ENCODE measurements around the gene ZC3H12A. TPM values are rescaled to one million over a fixed set of nuclear protein-coding genes. Genes with fewer than 3 reads are reported as not detected.

The ZC3H12A gene
- total and polyA plus RNA-seq, 2 of the 8 experiments (the other 6 are each of a cell fraction or from before 2014, with no cell fraction given), result 7.4 to 10.0 TPM

GRCh38 chr1:37437087-37437486 is 37.3 kb upstream of the ZC3H12A start:
- Histone ChIP-seq H3K23me2 (ENCODE audit: low read depth, low read length) (peaks cover 3% of the 10 kb centered on the region; the same call in 1 of the 2 replicates), H2AFZ (ENCODE audit: low read length) (no peak overlapping the region), H2AK5ac (ENCODE audit: low read depth, low read length) (no peak overlapping the region), H3K4ac (replicated peaks; ENCODE audit: insufficient read length, low read depth, low read length) (no peak overlapping the region), H3K27ac (ENCODE audit: low read depth, low read length) (no peak overlapping the region), H3K18ac (ENCODE audit: extremely low read depth, low read length) (no peak overlapping the region), H3K4me3 (ENCODE audit: extremely low read depth in 1 of 4, insufficient read depth in 2 of 4, low read depth in 3 of 4, low read length in 4 of 4) (no peak overlapping the region), H2BK12ac (ENCODE audit: low read depth, low read length) (no peak overlapping the region), H2BK5ac (ENCODE audit: low read depth, low read length) (no peak overlapping the region), H3K9me3 (ENCODE audit: insufficient read depth in 2 of 2, low read depth in 1 of 2, low read length in 1 of 2) (no peaks in the 10 kb centered on the region), H3K4me1 (replicated peaks in 1 of 4; ENCODE audit: control insufficient read depth in 3 of 4, insufficient read depth in 4 of 4, low read length in 3 of 4) (peaks cover 0 to 9% (median 5%) of the 10 kb centered on the region in 4 experiments; a peak in 6 of 7 replicates), H3K9ac (replicated peaks in 1 of 4; ENCODE audit: extremely low read depth in 1 of 4, low read depth in 3 of 4, low read length in 3 of 4) (no peak overlapping the region), H3K79me2 (ENCODE audit: control insufficient read depth in 1 of 2, insufficient read depth in 2 of 2, low read length in 2 of 2) (no peaks in the 10 kb centered on the region), H3K79me1 (ENCODE audit: low read depth, low read length) (no peaks in the 10 kb centered on the region), H4K5ac (ENCODE audit: insufficient read length, low read depth, low read length) (no peak overlapping the region), H4K8ac (ENCODE audit: extremely low read depth, insufficient read depth, low read length) (no peak overlapping the region), H4K91ac (replicated peaks; ENCODE audit: insufficient read length, low read length) (no peak overlapping the region), H3K14ac (ENCODE audit: insufficient read length) (no peak overlapping the region), H3K56ac (replicated peaks; ENCODE audit: insufficient read length, low read depth, low read length) (no peak overlapping the region), H2BK20ac (ENCODE audit: low read length) (0 out of 2 replicates have a peak overlapping the region, but pooled peaks have one; percentile 11), H3K27me3 (replicated peaks in 1 of 4; ENCODE audit: control insufficient read depth in 3 of 4, extremely low read depth in 1 of 4, insufficient read depth in 3 of 4, low read length in 3 of 4) (no peaks in the 10 kb centered on the region; a peak in 1 of 7 replicates), H2BK120ac (replicated peaks; ENCODE audit: low read depth, low read length) (no peak overlapping the region), H2BK15ac (ENCODE audit: low read length) (no peak overlapping the region), H4K20me1 (replicated peaks in 1 of 2; ENCODE audit: control insufficient read depth in 1 of 2, insufficient read depth in 2 of 2, low read length in 2 of 2) (no peaks in the 10 kb centered on the region), H3K4me2 (ENCODE audit: insufficient read depth in 1 of 2, low read depth in 2 of 2, low read length in 2 of 2) (no peak overlapping the region), H3K36me3 (ENCODE audit: control insufficient read depth in 2 of 4, insufficient read depth in 4 of 4, low read length in 3 of 4) (no peaks in the 10 kb centered on the region), H3K23ac (ENCODE audit: insufficient read length) (no peak overlapping the region)
- no peak for FAIRE-seq
- 87% methylated on average over 2 of the region's 2 CpGs; no CpG with 5 or more reads in 1 of the 2 experiments for WGBS, 2 experiments (ENCODE audit: extremely low coverage in 1 of 2, insufficient coverage in 1 of 2, insufficient read length in 1 of 2, insufficient replicate concordance in 2 of 2, low coverage in 1 of 2, low lambda C conversion rate in 2 of 2, missing lambda C conversion rate in 1 of 2)
- TF ChIP-seq NRF1 (IDR thresholded peaks at IDR 0.05; ENCODE audit: low read depth, low read length) (no peak), SP4 (IDR thresholded peaks at IDR 0.05; ENCODE audit: low read length) (no peak)
- DNase-seq (ENCODE audit: low read depth in 1 of 2, low spot score in 2 of 2), result no peak
- CTCF ChIA-PET (ENCODE audit: partially characterized antibody), result interaction anchor here (0.8 to 7.3 kb wide), 16 partner anchors 14 to 259 kb away, joined by 3 to 77 read pairs (median 4); no protein-coding TSS in a partner anchor
- POLR2A ChIA-PET (ENCODE audit: partially characterized antibody), result interaction anchor here (1.2 to 1.5 kb wide), 2 partner anchors 13 to 111 kb away, joined by 3 to 4 read pairs; no protein-coding TSS in a partner anchor

All from H1 (cell line).